HG03196 (cell line): Measurements from ENCODE around the gene STK40.

Experiments
- ATAC-seq: cut with Tn5 transposase; IDR thresholded peaks from one replicate; pipeline ENCODE4 v1.9.1; 2021; ENCODE audit not compliant: unreplicated experiment

Gene STK40

GRCh38 chr1:36321119-36321951 lies 64.4 kb downstream of the STK40 start:
- ATAC-seq, result no peak

- ATAC-seq, result no peak
Observed at GRCh38 chr1:36320767-36321118, 65.0 kb downstream of the STK40 start.

GRCh38 chr1:36320291-36320761 lies 65.4 kb downstream of the STK40 start:
- no peak for ATAC-seq

GRCh38 chr1:36309397-36309796 lies 76.3 kb downstream of the STK40 start:
- ATAC-seq, result no peak

GRCh38 chr1:36307601-36308330 lies 78.0 kb downstream of the STK40 start:
- no peak for ATAC-seq

- ATAC-seq, result peak; percentile 90
Observed at GRCh38 chr1:36306902-36307456, 78.7 kb downstream of the STK40 start.

- peak; percentile 35 for ATAC-seq
Observed at GRCh38 chr1:36306210-36306901, 79.4 kb downstream of the STK40 start, which contains the start of gene SH3D21. TSS of gene SH3D21 (plus strand) at chr1:36306368. CDS start at chr1:36306421, 53 bp downstream.

- ATAC-seq, result no peak
Observed at GRCh38 chr1:36305915-36306209, 79.9 kb downstream of the STK40 start.

GRCh38 chr1:36304970-36305914 lies 80.5 kb downstream of the STK40 start:
- no peak for ATAC-seq

- ATAC-seq, result no peak
Observed at GRCh38 chr1:36304521-36304920, 81.2 kb downstream of the STK40 start.

GRCh38 chr1:36303650-36304360 lies 81.9 kb downstream of the STK40 start:
- no peak for ATAC-seq

GRCh38 chr1:36303244-36303643 lies 82.5 kb downstream of the STK40 start:
- ATAC-seq, result no peak

GRCh38 chr1:36301220-36301619 lies 84.5 kb downstream of the STK40 start:
- ATAC-seq, result no peak

GRCh38 chr1:36300526-36300925 lies 85.2 kb downstream of the STK40 start:
- no peak for ATAC-seq

- no peak for ATAC-seq
Observed at GRCh38 chr1:36298640-36299039, 87.1 kb downstream of the STK40 start.

- ATAC-seq, result no peak
Observed at GRCh38 chr1:36297062-36297461, 88.7 kb downstream of the STK40 start.

GRCh38 chr1:36295390-36295789 lies 90.3 kb downstream of the STK40 start:
- no peak for ATAC-seq
